ENCODE data around the gene ZNF687.

DNA sequence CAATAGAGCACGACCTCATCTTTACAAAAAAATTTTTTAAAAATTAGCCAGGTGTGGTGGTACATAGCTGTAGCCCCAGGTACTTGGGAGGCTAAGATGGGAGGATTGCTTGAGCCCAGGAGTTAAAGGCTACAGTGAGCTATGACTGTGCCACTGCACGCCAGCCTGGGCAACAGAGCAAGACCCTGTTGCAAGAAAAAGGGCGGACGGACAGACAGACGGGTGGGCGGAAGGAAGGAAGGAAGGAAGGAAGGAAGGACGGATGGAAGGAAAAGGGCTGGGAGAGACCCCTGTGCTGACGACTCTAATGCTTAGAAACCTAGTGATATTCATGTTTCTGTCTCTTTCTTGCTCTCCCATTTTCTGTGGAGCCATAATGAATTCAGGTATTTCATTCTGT lies 30.7 kb downstream of the ZNF687 start:
- TF ChIP-seq, protein P1, sequence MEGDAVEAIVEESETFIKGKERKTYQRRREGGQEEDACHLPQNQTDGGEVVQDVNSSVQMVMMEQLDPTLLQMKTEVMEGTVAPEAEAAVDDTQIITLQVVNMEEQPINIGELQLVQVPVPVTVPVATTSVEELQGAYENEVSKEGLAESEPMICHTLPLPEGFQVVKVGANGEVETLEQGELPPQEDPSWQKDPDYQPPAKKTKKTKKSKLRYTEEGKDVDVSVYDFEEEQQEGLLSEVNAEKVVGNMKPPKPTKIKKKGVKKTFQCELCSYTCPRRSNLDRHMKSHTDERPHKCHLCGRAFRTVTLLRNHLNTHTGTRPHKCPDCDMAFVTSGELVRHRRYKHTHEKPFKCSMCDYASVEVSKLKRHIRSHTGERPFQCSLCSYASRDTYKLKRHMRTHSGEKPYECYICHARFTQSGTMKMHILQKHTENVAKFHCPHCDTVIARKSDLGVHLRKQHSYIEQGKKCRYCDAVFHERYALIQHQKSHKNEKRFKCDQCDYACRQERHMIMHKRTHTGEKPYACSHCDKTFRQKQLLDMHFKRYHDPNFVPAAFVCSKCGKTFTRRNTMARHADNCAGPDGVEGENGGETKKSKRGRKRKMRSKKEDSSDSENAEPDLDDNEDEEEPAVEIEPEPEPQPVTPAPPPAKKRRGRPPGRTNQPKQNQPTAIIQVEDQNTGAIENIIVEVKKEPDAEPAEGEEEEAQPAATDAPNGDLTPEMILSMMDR (IDR thresholded peaks at IDR 0.05; ENCODE audit: low read depth, low read length, poor library complexity, severe bottlenecking) = no peak
- no peak for TF ChIP-seq EZH2phosphoT487 (IDR thresholded peaks at IDR 0.05; ENCODE audit: borderline replicate concordance, low read length)

Measured in DOHH2 (cell line).